GM13976 (cell line): ENCODE measurements around the gene GNPTAB.
A peak's percentile ranks its signal among the peaks of the same experiment; 100 is the strongest.

ENCODE experiments used
- DNase-seq: peaks from one replicate; pipeline ENCODE4 v3.0.0; 2012; ENCODE audit warnings: low spot score
- CTCF ChIP-seq: IDR thresholded peaks from 2 replicates; pipeline ENCODE4 v1.5.1; 2012; ENCODE audit warnings: borderline replicate concordance, mild to moderate bottlenecking; ENCODE audit not compliant: insufficient read depth; ENCODE audit errors: extremely low read depth, missing control alignments, control extremely low read depth
- in situ Hi-C: fragments of 300-500 bp; cut with MboI; formaldehyde crosslinking; loops from one replicate; pipeline ENCODE4 v1.12.0; 2022; ENCODE audit warnings: low sequenced_read_pairs, mixed read lengths, inconsistent platforms; ENCODE audit not compliant: unreplicated experiment

The GNPTAB gene

GRCh38 chr12:101803978-101804377 lies 26.8 kb downstream of the GNPTAB start:
- in situ Hi-C loops: no loop called here

GRCh38 chr12:101802486-101802885 lies 28.3 kb downstream of the GNPTAB start:
- no peak for TF ChIP-seq CTCF
- DNase-seq: no peak
- in situ Hi-C loops: no loop called here

More at GRCh38 chr12:101803978-101804377, 26.8 kb downstream of the GNPTAB start:
- DNase-seq: no peak
- TF ChIP-seq CTCF: no peak

DNA sequence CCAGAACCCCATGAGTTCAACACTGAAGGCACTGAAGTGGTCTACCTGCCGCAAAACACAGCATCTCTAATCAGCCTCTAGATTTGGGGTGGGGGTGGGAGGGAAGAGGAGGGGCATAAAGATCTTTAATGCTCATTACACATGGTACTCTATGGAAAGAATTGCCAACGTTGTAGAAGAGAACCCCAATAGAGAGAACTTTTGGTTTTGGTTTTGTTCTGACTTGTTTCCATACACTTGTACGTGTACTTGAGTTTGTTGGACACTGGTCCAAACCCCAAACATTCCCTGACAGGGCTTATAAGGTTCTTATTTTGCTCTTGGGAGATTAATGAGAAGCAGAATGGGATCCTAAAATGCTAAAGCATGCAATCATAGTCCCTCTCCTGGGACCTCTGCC lies 31.0 kb downstream of the GNPTAB start:
- no peak for TF ChIP-seq CTCF
- in situ Hi-C loops: no loop called here
- DNase-seq: no peak

- in situ Hi-C loops: no loop called here
- DNase-seq: peak; percentile 26
- no peak for TF ChIP-seq CTCF
These were observed 35.0 kb downstream of the GNPTAB start for GRCh38 chr12:101795786-101796185.

DNA sequence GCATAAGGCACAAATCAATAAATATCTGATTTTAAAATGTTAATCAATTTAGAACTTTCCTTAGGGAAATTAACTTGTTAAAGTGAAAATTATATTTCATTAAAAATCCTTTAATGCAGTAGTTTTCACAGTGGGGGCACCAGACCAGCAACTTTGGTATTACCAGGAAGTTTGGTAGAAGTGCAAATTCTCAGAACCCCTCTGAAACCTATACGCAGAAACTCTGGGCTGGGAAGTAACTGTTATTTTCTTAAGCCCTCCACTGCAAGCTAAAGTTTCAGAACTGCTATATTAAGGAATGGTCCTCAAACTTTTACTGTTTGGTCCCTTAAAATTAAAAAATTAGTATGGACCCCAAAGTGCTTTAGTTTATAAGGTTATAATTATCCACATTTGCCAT lies 35.7 kb downstream of the GNPTAB start:
- DNase-seq: no peak
- TF ChIP-seq CTCF: no peak
- in situ Hi-C loops: no loop called here

DNA sequence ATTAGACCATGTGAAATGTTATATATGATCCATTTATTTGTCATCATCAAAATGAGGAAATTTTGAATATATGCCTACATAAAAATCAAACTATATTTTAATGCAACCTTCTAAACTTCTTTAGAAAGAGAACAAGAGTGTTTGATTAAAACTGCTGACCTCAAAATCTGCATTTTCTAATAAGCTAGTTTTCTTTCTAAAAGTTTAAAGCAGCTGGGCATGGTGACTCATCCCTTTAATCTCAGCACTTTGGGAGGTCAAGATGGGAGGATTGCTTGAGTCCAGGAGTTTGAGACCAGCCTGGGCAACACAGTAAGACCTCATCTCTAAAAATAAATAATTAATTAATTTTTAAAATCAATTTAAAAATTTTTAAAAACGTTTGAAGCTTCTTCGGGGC lies 36.2 kb downstream of the GNPTAB start:
- DNase-seq: no peak
- in situ Hi-C loops: no loop called here
- TF ChIP-seq CTCF: no peak

- peak; percentile 33 for DNase-seq
- TF ChIP-seq CTCF: no peak
- in situ Hi-C loops: no loop called here
These were observed 37.4 kb downstream of the GNPTAB start for GRCh38 chr12:101793401-101793800.
